SK-N-MC (cell line): ENCODE results near the gene MAPK6.

Experiments used
- DNase-seq: peaks from one replicate; pipeline ENCODE4 v3.0.0-alpha.2; 2011; ENCODE audit warnings: low read depth, low spot score
- H3K27ac ChIP-seq: fragments of 200-600 bp; sonication (generic); 2 replicates; pipeline ENCODE4 v1.5.1; 2016; ENCODE audit warnings: mixed run types
- H3K36me3 ChIP-seq: fragments of 200-600 bp; sonication (generic); 2 replicates; pipeline ENCODE4 v1.6.1; 2017; ENCODE audit warnings: antibody characterized with exemption, low read length, mixed read lengths; ENCODE audit not compliant: insufficient read depth
- H3K4me3 ChIP-seq: fragments of 200-600 bp; sonication (generic); 2 replicates; pipeline ENCODE4 v1.5.1; 2016
- H3K9ac ChIP-seq: fragments of 200-600 bp; sonication (generic); 2 replicates; pipeline ENCODE4 v1.8.0; 2017; ENCODE audit warnings: mixed run types, mixed read lengths; ENCODE audit not compliant: insufficient read length
- H3K9me3 ChIP-seq: fragments of 200-600 bp; sonication (generic); 2 replicates; pipeline ENCODE4 v1.6.1; 2017; ENCODE audit warnings: low read depth, mild to moderate bottlenecking, antibody characterized with exemption, low read length, moderate library complexity, mixed read lengths
- EZH2 ChIP-seq: fragments of 200-600 bp; sonication (generic); IDR thresholded peaks from one replicate; pipeline ENCODE4 v1.6.1; 2017; ENCODE audit warnings: antibody characterized with exemption
- FOXP2 ChIP-seq: optimal IDR thresholded peaks from 2 replicates; pipeline ENCODE3; 2011; ENCODE audit warnings: mild to moderate bottlenecking, moderate library complexity; ENCODE audit not compliant: insufficient read depth; ENCODE audit errors: extremely low read length, control extremely low read depth
- POLR2AphosphoS5 ChIP-seq: IDR thresholded peaks from 2 replicates; pipeline ENCODE4 v1.6.1; 2012; ENCODE audit warnings: mild to moderate bottlenecking, low read depth, low read length, borderline replicate concordance

Gene MAPK6

DNA sequence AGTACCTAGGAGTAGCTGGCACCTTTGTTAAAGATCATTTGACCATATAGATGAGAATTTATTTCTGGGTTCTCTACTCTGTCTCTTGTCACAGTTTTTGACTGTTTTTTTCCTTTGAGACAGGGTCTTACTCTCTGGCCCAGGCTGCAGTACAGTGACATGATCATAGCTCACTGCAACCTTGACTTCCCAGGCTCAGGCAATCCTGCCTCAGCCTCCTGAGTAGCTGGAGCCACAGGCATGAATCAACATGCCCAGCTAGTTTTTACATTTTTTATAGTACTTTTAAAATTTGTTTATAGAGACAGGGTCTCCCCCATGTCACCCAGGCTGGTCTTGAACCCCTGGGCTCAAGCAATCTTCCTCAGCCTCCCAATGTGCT, 48.5 kb downstream of the MAPK6 start:
- Histone ChIP-seq H3K4me3 (no peak overlapping the region), H3K36me3 (peaks cover 24% of the 10 kb centered on the region), H3K9ac (no peak overlapping the region), H3K27ac (no peak overlapping the region), H3K9me3 (no peaks in the 10 kb centered on the region)
- DNase-seq, result no peak
- TF ChIP-seq POLR2AphosphoS5, result 0 out of 2 replicates have a peak, but pooled peaks have one; percentile 38
- TF ChIP-seq FOXP2, result no peak
- no peak for TF ChIP-seq EZH2

DNA sequence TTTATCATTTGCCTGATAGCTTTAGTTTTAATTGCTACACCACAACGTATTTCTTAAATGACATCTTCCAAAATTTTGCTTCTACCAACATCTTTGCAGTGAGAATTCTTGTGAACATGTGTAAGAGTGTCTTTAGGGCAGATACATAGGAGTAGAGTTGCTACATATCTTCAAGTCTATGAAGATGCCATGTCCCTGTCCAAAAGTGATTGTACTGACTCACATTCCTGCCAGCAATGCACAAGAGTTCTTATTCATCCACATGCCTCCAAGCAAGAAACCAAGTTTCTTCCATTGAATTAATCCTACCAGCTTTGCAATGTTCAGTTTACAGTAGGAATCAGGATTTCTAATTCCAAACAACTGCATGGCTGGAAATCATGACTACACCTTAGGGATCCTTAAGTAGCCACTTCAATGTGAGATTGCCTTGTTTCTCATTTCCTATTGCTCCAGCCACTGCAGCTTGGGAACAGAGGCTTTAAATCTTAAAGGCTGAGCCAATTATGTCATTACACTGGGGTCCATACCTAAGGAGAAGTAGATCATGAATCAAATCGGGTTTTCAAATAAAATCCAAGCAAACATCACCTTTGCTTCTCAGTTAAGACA, 49.1 kb downstream of the MAPK6 start:
- Histone ChIP-seq H3K9ac (no peak overlapping the region), H3K36me3 (peaks cover 18% of the 10 kb centered on the region), H3K4me3 (no peak overlapping the region), H3K27ac (no peak overlapping the region), H3K9me3 (no peaks in the 10 kb centered on the region)
- no peak for TF ChIP-seq EZH2
- TF ChIP-seq FOXP2, result no peak
- TF ChIP-seq POLR2AphosphoS5, result no peak
- DNase-seq, result no peak

DNA sequence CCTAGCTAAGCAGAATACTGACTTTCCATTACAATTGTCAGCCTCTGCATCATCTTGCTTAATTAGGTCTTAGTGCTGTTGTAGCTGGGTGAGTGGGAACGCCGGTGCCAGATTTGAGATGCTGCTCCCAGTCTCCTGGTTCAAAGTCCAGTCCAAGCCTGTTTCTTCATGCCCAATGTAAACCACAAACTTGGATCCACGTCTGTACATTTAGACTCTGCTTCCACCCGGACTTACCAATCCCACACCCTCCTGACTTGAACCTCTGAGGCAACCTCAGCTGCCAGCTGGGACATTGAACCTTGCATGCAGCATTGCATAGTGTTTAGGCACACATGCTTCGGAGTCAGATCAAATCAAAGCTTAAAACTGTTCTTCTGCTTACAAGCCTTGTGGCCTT, 50.5 kb downstream of the MAPK6 start:
- H3K4me3 ChIP-seq, result no peak overlapping the region
- no peak overlapping the region for H3K9ac ChIP-seq
- H3K27ac ChIP-seq, result no peak overlapping the region
- TF ChIP-seq POLR2AphosphoS5 (no peak), FOXP2 (no peak), EZH2 (no peak)
- H3K36me3 ChIP-seq, result peaks cover 8% of the 10 kb centered on the region; the same call in 1 of the 2 replicates
- no peaks in the 10 kb centered on the region for H3K9me3 ChIP-seq
- DNase-seq, result no peak

DNA sequence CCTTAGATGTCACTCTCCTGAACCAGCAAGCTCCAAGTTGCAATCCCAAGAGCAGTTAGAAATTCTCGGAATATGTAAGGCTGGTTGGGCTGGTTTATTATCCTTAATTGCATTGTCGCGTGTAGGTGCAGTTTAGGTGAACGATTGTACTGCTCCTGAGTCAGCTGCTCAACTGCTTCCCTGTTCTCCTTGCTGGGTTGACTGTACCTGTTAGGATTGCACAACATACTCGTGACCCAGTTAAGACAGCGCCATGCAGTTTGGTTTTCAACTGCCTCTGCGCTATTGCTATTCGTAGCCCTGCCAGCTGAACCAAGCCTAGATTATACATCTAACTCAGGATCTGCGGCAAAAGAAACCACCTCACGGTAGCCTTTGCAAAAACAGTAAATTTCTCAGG, 52.6 kb downstream of the MAPK6 start:
- no peak for DNase-seq
- no peak for TF ChIP-seq FOXP2
- no peak for TF ChIP-seq POLR2AphosphoS5
- TF ChIP-seq EZH2, result no peak
- Histone ChIP-seq H3K27ac (no peak overlapping the region), H3K9me3 (no peaks in the 10 kb centered on the region), H3K9ac (no peak overlapping the region), H3K36me3 (no peaks in the 10 kb centered on the region), H3K4me3 (no peak overlapping the region)

DNA sequence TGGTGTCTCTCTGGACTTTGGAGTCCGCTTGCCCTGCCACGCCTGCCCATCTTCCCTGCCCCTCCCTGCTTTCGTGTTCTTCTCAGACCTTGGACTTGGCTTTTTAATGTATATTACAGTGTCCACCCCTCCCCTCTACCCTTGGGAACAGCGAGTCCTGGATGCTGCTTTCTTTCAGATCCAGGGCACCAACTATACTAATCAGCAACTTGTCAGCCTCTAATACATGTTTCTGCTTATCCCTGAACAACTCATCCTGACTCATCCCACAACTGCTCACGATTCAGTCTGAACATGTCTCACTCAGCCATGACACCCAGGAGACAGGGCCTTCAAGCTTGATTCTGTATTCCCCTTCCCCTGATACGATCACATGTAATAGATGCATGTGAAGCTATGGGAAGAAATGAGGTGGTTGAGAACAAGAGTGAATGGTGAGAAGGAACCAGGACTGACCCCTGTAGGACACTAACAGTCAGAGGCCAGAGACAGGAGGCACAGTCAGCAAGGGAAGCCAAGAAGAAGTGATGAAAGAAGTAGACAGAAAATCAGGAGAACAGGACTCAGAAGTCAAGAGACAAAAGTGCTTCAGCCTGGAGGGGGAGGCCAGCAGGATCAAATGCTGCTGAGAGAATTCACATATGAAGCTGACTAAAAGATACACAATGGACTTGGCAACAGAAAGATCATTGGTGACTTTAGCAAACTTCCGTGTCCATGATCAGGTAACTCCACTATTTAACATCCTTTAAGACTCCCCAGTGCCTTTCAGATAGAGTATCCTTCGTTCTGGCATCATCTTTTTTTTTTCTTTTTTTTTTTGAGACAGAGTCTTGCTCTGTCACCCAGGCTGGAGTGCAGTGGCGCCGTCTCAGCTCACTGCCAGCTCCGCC, 58.1 kb downstream of the MAPK6 start:
- H3K27ac ChIP-seq, result no peak overlapping the region
- no peak overlapping the region for H3K4me3 ChIP-seq
- H3K9me3 ChIP-seq, result no peaks in the 10 kb centered on the region
- no peaks in the 10 kb centered on the region for H3K36me3 ChIP-seq
- H3K9ac ChIP-seq, result no peak overlapping the region
- TF ChIP-seq POLR2AphosphoS5 (no peak), EZH2 (no peak), FOXP2 (no peak)
- DNase-seq, result no peak

DNA sequence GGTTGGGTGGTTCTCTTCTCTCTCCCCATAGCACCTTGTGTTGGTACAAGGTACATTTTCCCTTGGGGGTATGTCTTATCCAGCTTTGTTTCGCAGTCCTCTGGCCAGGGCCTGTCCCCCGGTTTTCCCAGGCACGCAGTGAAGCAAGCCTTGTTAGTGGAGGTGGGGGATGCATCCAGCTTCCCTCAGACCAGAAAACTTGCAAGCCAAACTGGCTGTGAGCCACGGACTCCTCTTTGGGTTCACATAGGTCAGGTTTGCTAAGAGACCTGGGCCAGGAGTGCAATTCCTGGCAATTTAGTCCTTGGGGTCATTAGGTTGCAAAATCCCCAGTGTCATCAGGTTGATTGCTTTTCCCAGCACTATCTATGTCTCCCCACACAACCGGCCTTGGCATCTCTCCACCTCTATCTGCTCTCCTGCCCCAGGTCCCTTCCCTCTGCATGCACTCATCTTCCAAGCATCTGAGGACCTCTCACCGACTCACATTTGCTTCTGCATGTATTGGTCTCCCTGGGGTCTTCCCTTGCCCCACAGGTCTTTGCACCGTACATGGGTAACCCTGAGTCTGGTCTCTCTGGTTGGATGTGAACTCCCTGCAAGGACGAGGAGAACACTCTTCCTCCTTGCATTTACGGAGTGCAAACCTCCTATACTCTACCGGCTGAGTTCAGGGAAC, 59.3 kb downstream of the MAPK6 start:
- Histone ChIP-seq H3K36me3 (no peaks in the 10 kb centered on the region), H3K9ac (no peak overlapping the region), H3K27ac (no peak overlapping the region), H3K4me3 (no peak overlapping the region), H3K9me3 (no peaks in the 10 kb centered on the region)
- no peak for DNase-seq
- TF ChIP-seq FOXP2, result no peak
- TF ChIP-seq POLR2AphosphoS5, result no peak
- TF ChIP-seq EZH2, result no peak

DNA sequence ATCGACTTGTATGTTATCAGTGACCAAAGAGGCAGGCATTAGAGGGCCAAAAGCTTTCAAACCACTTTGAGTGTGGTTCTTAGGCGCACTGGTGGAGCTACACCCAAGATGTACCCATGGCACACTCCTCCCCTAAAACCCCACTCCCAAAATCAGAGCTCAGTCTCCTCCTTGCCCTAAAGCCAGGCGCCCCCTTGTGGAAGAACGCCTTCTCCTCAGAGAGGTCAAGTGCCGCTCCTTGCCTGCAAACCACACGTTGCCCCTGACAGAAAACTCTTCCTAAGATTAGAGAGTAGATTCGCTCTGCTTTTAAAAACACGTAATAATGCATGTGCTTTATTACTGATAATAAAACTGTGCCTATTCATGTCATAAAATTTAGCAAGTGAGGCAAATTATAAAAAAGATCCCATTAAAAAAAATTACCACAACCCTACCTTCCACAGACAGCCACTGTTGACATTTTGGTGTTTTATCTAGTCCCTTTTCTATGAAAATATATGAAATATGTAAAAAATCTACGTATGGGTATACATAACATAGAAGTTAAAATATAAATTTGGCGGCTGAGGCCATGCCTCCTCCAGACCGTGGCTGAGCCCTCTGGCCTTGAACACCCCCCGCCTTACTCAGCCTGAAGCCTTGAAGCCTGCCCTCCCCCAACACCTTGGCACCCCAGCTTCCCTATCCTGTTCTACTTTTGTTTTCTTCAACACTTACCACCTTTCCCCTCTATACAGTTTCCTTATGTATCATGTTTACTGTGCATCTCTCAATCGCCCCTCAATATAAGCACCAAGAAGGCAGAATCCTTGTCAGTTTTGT, 60.1 kb downstream of the MAPK6 start:
- no peak overlapping the region for H3K27ac ChIP-seq
- TF ChIP-seq EZH2 (no peak), POLR2AphosphoS5 (no peak), FOXP2 (no peak)

DNA sequence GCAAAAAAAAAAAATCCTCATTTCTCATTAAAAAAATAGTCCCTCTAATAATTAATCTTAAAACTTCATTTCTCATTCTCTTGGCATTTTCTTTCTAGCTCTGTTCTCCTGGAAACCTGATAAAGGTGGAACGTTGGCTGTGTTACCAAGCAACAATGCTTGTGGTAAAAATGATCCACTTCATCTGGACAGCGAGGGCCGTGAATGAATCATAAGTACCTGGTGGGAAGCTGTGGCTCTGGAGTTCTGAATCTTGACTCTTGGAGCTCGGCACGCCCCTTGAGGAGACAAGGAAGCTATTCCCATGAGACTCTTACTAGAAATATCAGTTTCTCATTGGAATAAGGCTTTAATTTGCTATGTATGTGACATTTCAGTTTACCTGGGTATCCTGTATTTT, 61.0 kb downstream of the MAPK6 start:
- no peak overlapping the region for H3K27ac ChIP-seq
- no peaks in the 10 kb centered on the region for H3K9me3 ChIP-seq
- DNase-seq, result no peak
- no peaks in the 10 kb centered on the region for H3K36me3 ChIP-seq
- TF ChIP-seq POLR2AphosphoS5 (no peak), FOXP2 (no peak), EZH2 (no peak)
- H3K4me3 ChIP-seq, result no peak overlapping the region
- no peak overlapping the region for H3K9ac ChIP-seq

More for the DNA sequence above, 60.1 kb downstream of the MAPK6 start:
- no peaks in the 10 kb centered on the region for H3K36me3 ChIP-seq
- DNase-seq, result peak; percentile 16
- H3K9ac ChIP-seq, result no peak overlapping the region
- H3K9me3 ChIP-seq, result no peaks in the 10 kb centered on the region
- H3K4me3 ChIP-seq, result no peak overlapping the region
